AG10803 (cell line): ENCODE measurements around the gene MAPRE2.

Experiments used
- DNase-seq: peaks from one replicate; pipeline ENCODE4 v3.0.0; 2010; ENCODE audit warnings: low read depth
- H3K4me3 ChIP-seq: 2 replicates; pipeline ENCODE4 v1.5.1; 2011; ENCODE audit warnings: mild to moderate bottlenecking, low read length, control low read depth
- TF ChIP-seq, protein P1 (sequence below): conservative IDR thresholded peaks from 2 replicates; pipeline ENCODE4 v1.5.1; 2011; ENCODE audit warnings: mild to moderate bottlenecking, low read length, control low read depth, inconsistent platforms

Gene MAPRE2

GRCh38 chr18:35024965-35025364, 16.2 kb upstream of the MAPRE2 start:
- DNase-seq, result peak; percentile 98
- TF ChIP-seq, protein P1, sequence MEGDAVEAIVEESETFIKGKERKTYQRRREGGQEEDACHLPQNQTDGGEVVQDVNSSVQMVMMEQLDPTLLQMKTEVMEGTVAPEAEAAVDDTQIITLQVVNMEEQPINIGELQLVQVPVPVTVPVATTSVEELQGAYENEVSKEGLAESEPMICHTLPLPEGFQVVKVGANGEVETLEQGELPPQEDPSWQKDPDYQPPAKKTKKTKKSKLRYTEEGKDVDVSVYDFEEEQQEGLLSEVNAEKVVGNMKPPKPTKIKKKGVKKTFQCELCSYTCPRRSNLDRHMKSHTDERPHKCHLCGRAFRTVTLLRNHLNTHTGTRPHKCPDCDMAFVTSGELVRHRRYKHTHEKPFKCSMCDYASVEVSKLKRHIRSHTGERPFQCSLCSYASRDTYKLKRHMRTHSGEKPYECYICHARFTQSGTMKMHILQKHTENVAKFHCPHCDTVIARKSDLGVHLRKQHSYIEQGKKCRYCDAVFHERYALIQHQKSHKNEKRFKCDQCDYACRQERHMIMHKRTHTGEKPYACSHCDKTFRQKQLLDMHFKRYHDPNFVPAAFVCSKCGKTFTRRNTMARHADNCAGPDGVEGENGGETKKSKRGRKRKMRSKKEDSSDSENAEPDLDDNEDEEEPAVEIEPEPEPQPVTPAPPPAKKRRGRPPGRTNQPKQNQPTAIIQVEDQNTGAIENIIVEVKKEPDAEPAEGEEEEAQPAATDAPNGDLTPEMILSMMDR, result no peak
- no peak overlapping the region for H3K4me3 ChIP-seq

DNA sequence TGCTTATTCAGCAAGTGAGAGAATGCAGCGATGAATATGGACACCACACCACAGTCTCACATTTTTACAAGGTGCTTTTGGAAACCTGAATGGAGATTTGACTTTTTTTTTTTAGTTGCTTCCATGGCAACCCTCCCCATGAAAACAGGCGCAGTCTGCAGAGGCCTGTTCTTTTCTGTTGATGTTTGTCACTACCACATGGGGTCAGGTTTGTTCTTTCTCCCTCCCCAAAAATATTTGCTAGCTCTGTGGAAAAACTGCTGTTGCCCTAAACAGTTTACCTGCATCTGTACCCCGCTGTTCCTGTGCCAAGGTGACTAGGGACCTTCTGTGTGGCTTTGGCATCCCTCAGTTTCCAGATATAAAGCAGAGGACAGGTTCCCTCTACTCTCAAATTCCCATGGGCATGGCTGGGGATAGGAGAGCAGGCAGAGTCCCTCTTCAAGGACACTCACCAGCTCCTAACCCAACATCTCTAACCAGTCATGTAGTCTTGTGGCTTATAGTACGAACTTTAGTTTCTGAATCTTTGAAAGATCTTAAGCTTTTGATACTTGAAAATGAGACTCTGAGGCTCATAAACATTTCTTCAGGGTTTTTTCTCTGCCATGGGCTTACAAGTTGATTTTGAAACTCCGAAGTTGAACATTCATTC, 14.7 kb upstream of the MAPRE2 start:
- DNase-seq, result no peak
- no peak overlapping the region for H3K4me3 ChIP-seq
- TF ChIP-seq, protein P1, result no peak

DNA sequence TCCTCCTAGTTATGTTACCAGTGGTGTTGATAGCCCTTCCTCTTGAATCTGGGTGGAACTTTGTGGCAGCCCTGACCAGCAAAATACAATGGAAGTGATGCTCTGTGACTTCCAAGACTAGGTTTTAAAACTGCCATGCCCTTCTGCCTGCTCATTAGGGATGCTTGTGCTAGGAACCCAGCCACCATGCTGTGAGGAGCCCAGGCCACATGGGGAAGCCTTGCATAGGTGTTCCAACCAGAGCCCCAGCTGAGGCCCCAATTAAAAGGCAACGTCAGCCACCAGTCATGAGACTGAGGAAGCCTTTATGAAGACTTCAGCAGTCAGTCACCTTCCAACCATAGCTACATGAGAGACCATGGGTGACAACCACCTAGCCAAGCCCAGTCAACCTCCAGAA, 14.0 kb upstream of the MAPRE2 start:
- TF ChIP-seq, protein P1, result no peak
- DNase-seq, result no peak
- H3K4me3 ChIP-seq, result no peak overlapping the region

GRCh38 chr18:35028536-35028935, 12.7 kb upstream of the MAPRE2 start:
- peak; percentile 82 for DNase-seq
- TF ChIP-seq, protein P1, result no peak

GRCh38 chr18:35029103-35029502, 12.1 kb upstream of the MAPRE2 start:
- TF ChIP-seq, protein P1, result no peak
- peak; percentile 80 for DNase-seq
- no peak overlapping the region for H3K4me3 ChIP-seq

More at GRCh38 chr18:35028536-35028935, 12.7 kb upstream of the MAPRE2 start:
- H3K4me3 ChIP-seq, result no peak overlapping the region

- no peak for DNase-seq
- H3K4me3 ChIP-seq, result no peak overlapping the region
- TF ChIP-seq, protein P1, result peak; percentile 40
Observed at GRCh38 chr18:35029770-35030169, 11.4 kb upstream of the MAPRE2 start.

DNA sequence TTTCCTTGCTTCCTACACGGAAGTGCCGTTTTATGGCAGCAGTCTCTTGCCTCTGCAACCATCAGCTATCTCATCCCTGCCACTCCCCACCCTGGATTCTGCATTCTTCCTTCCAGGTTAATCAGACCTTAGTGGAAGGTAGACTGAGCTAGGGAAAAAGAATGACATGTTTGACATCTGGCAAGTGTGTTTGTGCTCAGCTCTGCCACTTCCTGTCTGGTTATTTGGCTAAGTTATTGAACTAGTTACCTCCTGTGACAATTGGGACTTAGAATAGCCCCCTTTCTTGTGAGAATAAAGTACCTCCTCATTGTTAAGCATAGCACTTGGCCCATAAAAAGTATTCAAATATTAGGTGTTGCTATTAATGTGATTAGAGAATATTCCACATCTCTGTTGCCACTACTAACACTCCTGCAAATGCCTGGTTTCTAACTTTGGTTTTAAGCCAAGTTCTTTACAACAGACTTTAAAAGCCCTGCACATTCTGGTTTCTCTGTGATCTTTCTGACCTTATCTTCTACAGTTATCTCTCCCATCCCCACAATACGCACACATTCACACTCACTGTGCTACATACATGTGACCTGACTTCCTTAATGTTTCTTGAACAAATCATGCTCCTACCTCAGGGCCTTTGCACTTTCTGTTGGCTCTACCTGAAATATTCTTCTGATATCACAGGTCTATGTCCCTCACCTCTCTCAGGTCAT, 10.8 kb upstream of the MAPRE2 start:
- no peak overlapping the region for H3K4me3 ChIP-seq
- no peak for DNase-seq
- TF ChIP-seq, protein P1, result no peak
